ENCODE results near the gene ATF6. TPM values are rescaled to one million over a fixed set of nuclear protein-coding genes. Genes with fewer than 3 reads are reported as not detected.

Gene ATF6
- total RNA-seq, 2 experiments from 2014 or later: 23.5 to 24.6 TPM

GRCh38 chr1:161884475-161884874 is 118.4 kb downstream of the ATF6 start:
- H3K4me3 Mint-ChIP-seq: no peak overlapping the region
- H3K36me3 Mint-ChIP-seq (ENCODE audit: low read depth): peaks cover 17% of the 10 kb centered on the region
- H3K27ac Mint-ChIP-seq: no peak overlapping the region
- CTCF ChIA-PET: interaction anchor here (0.6 kb wide), 1 partner anchor 86 kb away, joined by 3 read pairs; no protein-coding TSS in a partner anchor
- intact Hi-C loops (cut with micrococcal nuclease): no loop called here
- H3K4me1 Mint-ChIP-seq (ENCODE audit: low read depth): peaks cover 5% of the 10 kb centered on the region
- no peaks in the 10 kb centered on the region for H3K9me3 Mint-ChIP-seq
- no peak for DNase-seq
- H3K27me3 Mint-ChIP-seq (ENCODE audit: low read depth): no peaks in the 10 kb centered on the region

GRCh38 chr1:161885003-161885402 is 118.9 kb downstream of the ATF6 start:
- Mint-ChIP-seq H3K27me3 (ENCODE audit: low read depth) (no peaks in the 10 kb centered on the region), H3K9me3 (no peaks in the 10 kb centered on the region), H3K36me3 (ENCODE audit: low read depth) (peaks cover 21% of the 10 kb centered on the region), H3K4me1 (ENCODE audit: low read depth) (peaks cover 5% of the 10 kb centered on the region), H3K4me3 (no peak overlapping the region), H3K27ac (no peak overlapping the region)
- CTCF ChIA-PET: interaction anchor here (0.6 kb wide), 2 partner anchors 16 to 87 kb away, joined by 3 to 4 read pairs; no protein-coding TSS in a partner anchor
- intact Hi-C loops (cut with micrococcal nuclease): no loop called here
- no peak for DNase-seq

DNA sequence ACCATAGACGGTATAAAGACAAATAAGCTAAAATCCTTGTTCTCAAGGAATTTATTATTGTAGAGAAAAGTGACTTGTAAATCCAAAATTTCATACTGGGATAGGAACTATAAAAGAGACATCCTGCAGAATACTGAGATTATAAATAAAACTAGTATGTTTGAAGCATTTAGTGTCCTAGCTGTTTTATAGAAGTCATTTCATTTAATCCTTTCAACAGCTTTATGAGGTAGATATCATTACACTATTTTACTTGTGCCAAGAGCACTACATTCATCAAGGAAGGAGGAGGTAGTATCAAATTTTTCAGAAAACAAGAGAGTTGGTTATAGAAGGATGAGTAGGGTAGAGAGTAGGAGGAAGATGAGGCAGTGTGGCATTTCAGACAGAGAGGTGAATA is 119.6 kb downstream of the ATF6 start:
- CTCF ChIA-PET: interaction anchor here (0.6 kb wide), 1 partner anchor 17 kb away, joined by 4 read pairs; no protein-coding TSS in a partner anchor
- intact Hi-C loops (cut with micrococcal nuclease): no loop called here
- peaks cover 5% of the 10 kb centered on the region for H3K4me1 Mint-ChIP-seq (ENCODE audit: low read depth)
- H3K36me3 Mint-ChIP-seq (ENCODE audit: low read depth): peaks cover 27% of the 10 kb centered on the region
- DNase-seq: no peak
- no peak overlapping the region for H3K27ac Mint-ChIP-seq
- H3K9me3 Mint-ChIP-seq: no peaks in the 10 kb centered on the region
- H3K27me3 Mint-ChIP-seq (ENCODE audit: low read depth): no peaks in the 10 kb centered on the region
- no peak overlapping the region for H3K4me3 Mint-ChIP-seq

DNA sequence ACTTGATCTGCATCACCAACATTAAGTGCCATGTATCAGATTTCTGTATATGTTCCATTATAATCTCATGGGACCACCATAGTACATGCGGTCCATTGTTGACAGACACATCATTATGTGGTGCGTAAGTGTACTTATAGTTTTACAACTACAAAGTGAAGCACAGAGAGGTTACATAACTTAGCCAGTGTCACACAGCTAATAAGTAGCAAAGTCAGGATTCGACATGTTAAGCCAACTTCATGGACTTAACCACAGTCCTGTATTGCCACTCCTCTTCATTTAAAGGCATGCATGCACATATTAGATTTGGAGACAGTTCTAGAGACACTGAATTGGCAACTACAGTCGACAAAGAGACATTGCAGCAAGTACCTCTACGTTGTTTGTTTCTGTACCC is 120.5 kb downstream of the ATF6 start:
- Mint-ChIP-seq H3K4me1 (ENCODE audit: low read depth) (peaks cover 5% of the 10 kb centered on the region), H3K27ac (no peak overlapping the region), H3K9me3 (no peaks in the 10 kb centered on the region), H3K27me3 (ENCODE audit: low read depth) (no peaks in the 10 kb centered on the region), H3K36me3 (ENCODE audit: low read depth) (peaks cover 31% of the 10 kb centered on the region), H3K4me3 (no peak overlapping the region)
- intact Hi-C loops (cut with micrococcal nuclease): no loop called here
- DNase-seq: no peak
- CTCF ChIA-PET: no interaction called here

DNA sequence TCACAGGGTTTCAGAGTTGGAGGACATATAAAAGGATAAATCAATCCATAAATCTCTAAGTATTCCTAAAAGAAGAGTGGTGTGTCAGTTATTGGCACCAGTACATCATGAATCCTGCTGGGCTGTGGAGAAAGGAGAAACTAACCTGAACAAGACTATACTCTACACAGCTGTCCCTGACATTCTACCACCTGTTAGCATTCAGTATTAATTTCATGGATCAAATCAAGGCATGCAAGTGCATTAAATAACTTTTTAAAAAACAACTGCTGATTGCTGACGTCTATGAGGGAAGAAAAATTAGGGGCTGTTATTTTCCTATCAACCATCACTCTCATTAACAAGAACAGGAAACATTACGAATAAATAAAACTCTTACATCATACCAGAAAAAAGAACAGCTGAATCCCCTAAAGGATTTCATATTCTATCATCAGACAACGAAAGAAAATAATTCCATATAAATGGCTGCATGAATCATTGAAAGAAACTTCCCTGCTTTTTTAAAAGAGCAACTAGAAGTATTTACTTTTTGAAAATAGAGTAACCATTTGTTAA is 121.7 kb downstream of the ATF6 start:
- Mint-ChIP-seq H3K4me3 (no peak overlapping the region), H3K27me3 (ENCODE audit: low read depth) (no peaks in the 10 kb centered on the region), H3K4me1 (ENCODE audit: low read depth) (peaks cover 3% of the 10 kb centered on the region), H3K36me3 (ENCODE audit: low read depth) (peaks cover 36% of the 10 kb centered on the region), H3K27ac (no peak overlapping the region), H3K9me3 (no peaks in the 10 kb centered on the region)
- CTCF ChIA-PET: no interaction called here
- intact Hi-C loops (cut with micrococcal nuclease): no loop called here
- no peak for DNase-seq

DNA sequence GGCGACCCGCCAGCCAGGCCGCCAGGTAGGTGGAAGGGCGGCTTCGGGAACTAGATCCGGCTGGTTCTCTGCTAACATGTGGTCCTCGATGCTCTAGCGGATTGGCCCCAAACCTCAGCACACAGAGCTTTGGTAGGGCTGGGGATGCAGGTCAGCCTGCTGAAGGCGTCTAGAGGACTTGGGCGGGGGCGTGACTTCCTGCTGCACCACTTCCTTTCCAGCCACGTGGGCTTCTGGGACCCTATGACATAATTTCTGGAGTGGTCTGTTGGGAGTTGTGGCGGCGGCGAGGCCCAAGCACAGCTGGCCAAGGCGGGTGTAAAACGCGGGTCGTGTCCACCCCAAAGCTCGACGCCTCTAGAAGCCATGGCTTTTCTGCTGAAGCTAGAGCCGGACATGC is 124.5 kb downstream of the ATF6 start:
- intact Hi-C loops (cut with micrococcal nuclease): no loop called here
- CTCF ChIA-PET: interaction anchor here (1.2 to 1.4 kb wide), 2 partner anchors 98 to 147 kb away, joined by 3 read pairs; no protein-coding TSS in a partner anchor
- H3K36me3 Mint-ChIP-seq (ENCODE audit: low read depth): peaks cover 36% of the 10 kb centered on the region

DNA sequence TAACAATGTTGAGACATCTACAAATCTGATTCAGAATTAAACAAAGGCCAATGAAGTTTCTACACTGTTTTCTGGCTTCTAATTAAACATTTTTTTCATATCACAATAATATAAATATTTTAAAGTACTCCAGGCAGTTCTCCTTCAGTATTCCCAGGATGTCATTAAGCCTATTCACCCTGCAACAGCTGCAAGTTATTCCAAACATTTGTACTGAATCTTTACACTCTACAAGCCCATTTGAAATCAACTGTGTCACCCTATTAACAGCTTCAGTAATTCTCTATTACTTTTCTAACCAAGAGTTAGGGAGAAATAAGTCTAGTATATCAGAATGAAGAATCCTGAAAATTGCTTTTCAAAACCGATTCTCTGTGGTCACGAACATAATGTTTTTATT is 133.0 kb downstream of the ATF6 start:
- Mint-ChIP-seq H3K36me3 (ENCODE audit: low read depth) (peaks cover 2% of the 10 kb centered on the region), H3K9me3 (no peaks in the 10 kb centered on the region), H3K27ac (no peak overlapping the region), H3K4me3 (no peak overlapping the region), H3K4me1 (ENCODE audit: low read depth) (peaks cover 3% of the 10 kb centered on the region), H3K27me3 (ENCODE audit: low read depth) (no peaks in the 10 kb centered on the region)
- intact Hi-C loops (cut with micrococcal nuclease): no loop called here
- DNase-seq: no peak
- CTCF ChIA-PET: interaction anchor here (0.7 to 2.2 kb wide), 4 partner anchors 31 to 139 kb away, joined by 3 to 8 read pairs (median 4); no protein-coding TSS in a partner anchor

More for the DNA sequence above, 124.5 kb downstream of the ATF6 start:
- Mint-ChIP-seq H3K9me3 (no peaks in the 10 kb centered on the region), H3K4me3 (no peak overlapping the region), H3K27me3 (ENCODE audit: low read depth) (no peaks in the 10 kb centered on the region), H3K27ac (no peak overlapping the region), H3K4me1 (ENCODE audit: low read depth) (peaks cover 2% of the 10 kb centered on the region)
- no peak for DNase-seq

DNA sequence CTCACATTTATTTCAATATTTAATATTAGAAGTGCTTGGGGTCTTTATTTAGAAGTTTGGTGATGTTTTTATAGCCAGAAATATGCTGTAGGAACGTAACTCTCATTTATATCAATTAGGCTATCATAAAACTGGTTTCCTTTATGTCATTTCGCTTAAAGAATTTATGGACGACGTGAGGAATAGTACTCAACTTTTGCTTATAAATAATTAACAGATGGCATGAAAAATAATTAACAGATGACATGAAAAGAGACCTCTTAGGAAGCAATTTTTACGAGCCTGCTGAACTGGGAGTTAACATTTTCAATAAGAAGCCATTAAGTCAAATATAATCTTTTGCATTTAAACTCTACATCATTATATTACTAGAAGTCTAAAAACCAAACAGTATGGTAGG is 134.0 kb downstream of the ATF6 start:
- Mint-ChIP-seq H3K36me3 (ENCODE audit: low read depth) (peaks cover 2% of the 10 kb centered on the region), H3K27ac (no peak overlapping the region), H3K9me3 (no peaks in the 10 kb centered on the region), H3K27me3 (ENCODE audit: low read depth) (no peaks in the 10 kb centered on the region), H3K4me3 (no peak overlapping the region), H3K4me1 (ENCODE audit: low read depth) (peaks cover 14% of the 10 kb centered on the region)
- intact Hi-C loops (cut with micrococcal nuclease): no loop called here
- no peak for DNase-seq
- CTCF ChIA-PET: interaction anchor here (1.4 to 2.2 kb wide), 2 partner anchors 30 to 137 kb away, joined by 3 to 8 read pairs; no protein-coding TSS in a partner anchor

- DNase-seq: no peak
- CTCF ChIA-PET: interaction anchor here (0.8 to 1.0 kb wide), 3 partner anchors 13 to 84 kb away, joined by 3 to 4 read pairs (median 3); no protein-coding TSS in a partner anchor
- Mint-ChIP-seq H3K9me3 (no peaks in the 10 kb centered on the region), H3K27me3 (ENCODE audit: low read depth) (no peaks in the 10 kb centered on the region), H3K4me3 (no peak overlapping the region), H3K36me3 (ENCODE audit: low read depth) (no peaks in the 10 kb centered on the region), H3K27ac (no peak overlapping the region), H3K4me1 (ENCODE audit: low read depth) (peaks cover 27% of the 10 kb centered on the region)
- intact Hi-C loops (cut with micrococcal nuclease): no loop called here
Measured at GRCh38 chr1:161902182-161902581, 136.1 kb downstream of the ATF6 start.

DNA sequence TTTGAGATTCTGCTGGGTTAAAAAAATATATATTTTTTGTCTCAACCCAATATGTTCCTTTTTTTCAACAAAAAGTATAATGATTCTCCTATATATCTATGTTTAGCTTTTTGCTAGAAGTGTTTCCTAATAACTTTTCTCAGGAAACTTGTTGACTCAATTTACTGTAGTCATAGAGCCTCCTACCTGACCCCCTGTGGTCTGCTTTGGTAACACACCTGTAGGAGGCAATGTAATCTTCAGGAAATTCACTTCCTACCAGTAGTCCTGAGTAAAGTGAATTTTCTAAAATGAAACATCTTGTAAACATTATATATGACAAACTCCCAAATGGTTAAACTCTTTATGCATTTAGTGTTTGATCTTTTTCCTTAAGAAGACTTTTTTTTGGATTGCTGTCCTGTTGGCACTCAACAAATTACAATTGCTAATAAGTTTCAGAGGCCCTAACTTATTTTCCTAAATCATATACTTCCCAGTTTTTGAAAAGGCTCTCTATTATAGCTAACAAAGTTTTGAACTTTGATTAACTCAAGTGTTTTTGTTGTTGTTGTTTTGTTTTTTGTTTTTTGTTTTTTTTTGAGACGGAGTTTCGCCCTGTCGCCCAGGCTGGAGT is 139.3 kb downstream of the ATF6 start:
- Mint-ChIP-seq H3K4me3 (no peak overlapping the region), H3K9me3 (no peaks in the 10 kb centered on the region), H3K4me1 (ENCODE audit: low read depth) (peaks cover 41% of the 10 kb centered on the region), H3K27ac (no peak overlapping the region), H3K36me3 (ENCODE audit: low read depth) (no peaks in the 10 kb centered on the region), H3K27me3 (ENCODE audit: low read depth) (no peaks in the 10 kb centered on the region)
- CTCF ChIA-PET: interaction anchor here (0.6 to 3.7 kb wide), 18 partner anchors 8 to 132 kb away, joined by 3 to 17 read pairs (median 4); partner anchors contain the start of gene OLFML2B
- DNase-seq: peak; percentile 60
- intact Hi-C loops (cut with micrococcal nuclease): loop anchor here (1.0 to 2.0 kb wide), 3 partner anchors 41 to 119 kb away; no protein-coding TSS in a partner anchor

- Mint-ChIP-seq H3K4me1 (ENCODE audit: low read depth) (peaks cover 56% of the 10 kb centered on the region), H3K27me3 (ENCODE audit: low read depth) (no peaks in the 10 kb centered on the region), H3K4me3 (no peak overlapping the region), H3K9me3 (no peaks in the 10 kb centered on the region), H3K36me3 (ENCODE audit: low read depth) (peaks cover 1% of the 10 kb centered on the region), H3K27ac (no peak overlapping the region)
- DNase-seq: no peak
- intact Hi-C loops (cut with micrococcal nuclease): no loop called here
- CTCF ChIA-PET: interaction anchor here (1.1 to 3.7 kb wide), 2 partner anchors 44 to 115 kb away, joined by 3 to 12 read pairs; no protein-coding TSS in a partner anchor
Measured at GRCh38 chr1:161907265-161907664, 141.1 kb downstream of the ATF6 start.

- Mint-ChIP-seq H3K36me3 (ENCODE audit: low read depth) (peaks cover 8% of the 10 kb centered on the region), H3K27me3 (ENCODE audit: low read depth) (no peaks in the 10 kb centered on the region), H3K27ac (no peak overlapping the region), H3K4me1 (ENCODE audit: low read depth) (peaks cover 58% of the 10 kb centered on the region), H3K9me3 (no peaks in the 10 kb centered on the region), H3K4me3 (no peak overlapping the region)
- no peak for DNase-seq
- intact Hi-C loops (cut with micrococcal nuclease): no loop called here
- CTCF ChIA-PET: no interaction called here
Measured at GRCh38 chr1:161908264-161908663, 142.1 kb downstream of the ATF6 start.
